ENCODE results near the gene ABR.

The ABR gene

DNA sequence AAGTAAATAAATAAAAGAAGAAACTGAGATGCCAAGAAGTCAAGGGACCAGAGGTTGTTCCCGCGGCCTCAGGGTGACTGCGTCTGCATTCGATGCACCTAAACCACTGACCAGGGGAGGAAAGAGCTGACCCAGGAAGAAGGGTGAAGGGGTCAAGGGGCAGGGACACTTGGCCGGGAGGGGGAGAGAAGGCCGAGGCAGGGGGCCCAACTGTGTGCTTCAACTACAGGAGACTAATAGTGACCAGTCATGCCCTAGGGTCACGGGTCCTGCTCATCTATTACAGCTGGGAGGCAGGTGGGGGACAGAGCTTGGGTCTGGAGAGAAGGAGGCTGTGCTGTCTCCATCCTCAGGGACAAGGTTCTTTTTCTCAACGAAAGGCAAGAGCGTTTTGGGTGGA is 138.0 kb downstream of the ABR start:
- no peak for DNase-seq

GRCh38 chr17:1040216-1040600 is 139.6 kb downstream of the ABR start:
- no peak for DNase-seq

- DNase-seq = no peak
Measured at GRCh38 chr17:1039511-1040215, 140.1 kb downstream of the ABR start.

DNA sequence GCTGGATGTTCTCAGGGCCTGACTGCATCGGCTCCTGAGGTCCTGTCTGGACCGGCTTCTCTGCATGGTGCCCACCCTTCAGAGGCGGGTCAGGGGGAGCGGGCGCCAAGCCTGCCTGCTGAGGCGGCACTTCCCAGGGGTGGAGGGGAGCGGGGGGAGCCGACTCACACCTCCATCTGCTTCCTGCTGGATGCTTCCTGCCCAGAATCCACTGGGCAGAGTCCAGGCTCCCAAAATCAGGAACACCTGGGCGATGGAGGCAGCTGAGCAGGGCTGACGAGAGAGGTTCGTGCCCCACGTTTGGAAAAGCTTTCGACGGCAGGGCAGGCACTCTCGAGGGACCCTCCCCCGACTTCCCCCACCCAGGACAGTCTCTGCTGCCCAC is 140.7 kb downstream of the ABR start:
- DNase-seq = no peak

DNA sequence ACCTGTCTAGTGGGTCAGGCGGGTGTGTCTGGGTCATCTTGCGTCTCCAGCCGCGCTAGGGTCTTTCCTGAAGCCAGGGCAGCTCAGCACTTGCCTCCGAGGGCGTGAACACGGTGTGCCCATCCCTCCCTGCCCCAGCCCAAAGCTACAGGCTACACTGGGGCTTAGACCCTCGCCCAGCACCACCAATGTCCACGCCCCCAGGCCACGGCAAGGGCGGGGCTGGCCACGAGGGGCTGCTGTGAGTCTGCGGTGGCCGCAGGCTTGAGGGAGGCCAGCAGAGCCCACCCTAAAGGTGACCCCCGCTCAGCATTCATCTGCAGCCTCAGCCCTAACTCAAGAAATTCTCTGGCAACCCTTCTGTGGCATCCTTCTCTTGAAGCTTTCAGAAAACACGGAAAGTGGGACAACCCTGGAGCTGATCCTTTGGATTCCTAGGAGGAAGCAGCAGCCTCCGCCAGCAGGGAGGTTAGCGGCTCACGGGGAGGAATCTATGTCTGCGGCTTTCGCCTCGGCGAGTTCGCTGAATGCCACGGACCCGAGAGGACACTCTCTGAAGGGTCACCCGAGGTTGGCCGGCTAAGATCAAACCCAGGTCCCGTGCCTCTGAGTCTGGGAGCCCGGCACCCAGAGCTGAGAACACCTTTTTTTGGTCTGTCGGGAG is 141.2 kb downstream of the ABR start:
- DNase-seq = no peak

DNA sequence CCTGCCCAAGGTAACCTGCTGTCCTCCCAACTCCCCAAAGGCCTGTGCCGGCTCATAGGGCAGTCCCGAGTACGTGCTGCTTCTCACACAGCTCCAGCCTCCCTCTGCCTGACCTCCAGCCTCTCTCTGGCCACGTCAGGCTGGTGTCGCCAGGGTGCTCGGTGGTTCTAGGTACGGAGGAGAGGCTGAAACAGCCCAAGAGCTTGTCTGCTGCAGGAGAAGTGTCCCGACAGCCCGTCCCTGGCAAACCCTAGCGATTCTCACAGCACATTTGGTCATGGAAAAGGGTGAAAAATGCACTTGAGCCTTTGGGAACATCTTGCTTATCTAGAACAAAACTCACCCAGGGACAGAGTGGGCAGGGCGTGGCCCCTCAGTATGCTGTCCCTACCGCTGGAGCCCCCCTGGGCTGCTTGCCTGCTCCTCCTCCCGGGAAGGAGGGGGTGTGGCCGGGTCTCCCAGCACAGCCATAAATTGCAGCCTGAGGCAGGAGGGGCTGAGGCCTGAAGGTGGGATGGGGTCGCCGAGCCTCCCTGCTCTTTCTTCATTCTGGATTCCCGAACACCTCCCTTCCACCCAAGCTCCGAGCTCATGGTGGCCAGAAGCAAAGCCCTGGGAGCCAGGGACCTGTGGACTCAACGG is 142.4 kb downstream of the ABR start:
- no peak for DNase-seq

DNA sequence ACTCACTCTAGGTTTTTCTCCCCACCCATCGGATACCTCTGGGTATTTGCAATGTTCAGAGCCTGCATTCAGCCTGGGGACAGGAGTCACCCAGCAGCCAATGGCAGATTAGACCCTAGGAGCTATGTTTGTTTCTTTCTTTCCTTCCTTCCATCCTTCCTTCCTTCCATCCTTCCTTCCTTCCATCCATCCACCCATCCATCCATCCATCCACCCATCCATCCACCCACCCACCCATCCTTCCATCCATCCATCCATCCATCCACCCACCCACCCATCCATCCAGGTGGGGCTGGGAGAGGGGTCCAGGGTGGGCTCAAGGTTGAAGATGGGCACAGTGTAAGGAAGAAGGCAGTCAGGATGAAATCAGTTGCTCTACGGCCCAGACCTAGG is 142.9 kb downstream of the ABR start:
- DNase-seq = no peak

DNA sequence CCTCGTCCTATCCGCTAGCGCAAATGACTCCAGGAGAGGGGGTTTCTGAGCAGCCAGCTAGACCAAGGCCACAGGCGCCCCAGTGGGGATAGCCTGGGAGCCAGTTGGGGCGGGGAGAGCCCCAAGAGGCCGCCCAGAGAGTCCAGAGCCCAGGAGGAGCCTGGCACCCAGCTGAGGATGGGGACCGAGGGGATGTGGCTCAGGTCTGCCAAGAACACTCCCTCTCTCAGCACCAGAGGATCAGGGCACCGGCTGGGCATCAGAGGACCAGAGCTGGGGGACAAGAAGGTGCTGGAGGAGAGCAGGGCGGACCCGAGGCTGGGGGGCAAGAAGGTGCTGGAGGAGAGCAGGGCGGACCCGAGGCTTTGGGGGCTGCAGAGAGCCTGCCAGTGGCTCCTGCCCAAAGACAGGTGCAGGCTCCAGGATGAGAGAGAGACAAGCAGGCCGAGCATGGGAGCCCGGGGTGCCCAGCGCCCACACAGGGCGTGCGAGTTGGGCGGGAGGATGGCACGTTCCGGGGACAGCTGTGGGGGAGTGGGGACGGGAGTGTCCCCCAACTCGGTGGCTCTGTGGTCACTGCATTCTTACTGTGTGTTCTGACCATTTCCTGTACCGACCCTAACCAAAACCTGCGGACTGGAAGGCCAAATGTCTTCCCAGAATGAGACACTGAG is 143.5 kb downstream of the ABR start:
- DNase-seq = no peak

- no peak for DNase-seq
Measured at GRCh38 chr17:1035546-1036170, 144.1 kb downstream of the ABR start.

DNA sequence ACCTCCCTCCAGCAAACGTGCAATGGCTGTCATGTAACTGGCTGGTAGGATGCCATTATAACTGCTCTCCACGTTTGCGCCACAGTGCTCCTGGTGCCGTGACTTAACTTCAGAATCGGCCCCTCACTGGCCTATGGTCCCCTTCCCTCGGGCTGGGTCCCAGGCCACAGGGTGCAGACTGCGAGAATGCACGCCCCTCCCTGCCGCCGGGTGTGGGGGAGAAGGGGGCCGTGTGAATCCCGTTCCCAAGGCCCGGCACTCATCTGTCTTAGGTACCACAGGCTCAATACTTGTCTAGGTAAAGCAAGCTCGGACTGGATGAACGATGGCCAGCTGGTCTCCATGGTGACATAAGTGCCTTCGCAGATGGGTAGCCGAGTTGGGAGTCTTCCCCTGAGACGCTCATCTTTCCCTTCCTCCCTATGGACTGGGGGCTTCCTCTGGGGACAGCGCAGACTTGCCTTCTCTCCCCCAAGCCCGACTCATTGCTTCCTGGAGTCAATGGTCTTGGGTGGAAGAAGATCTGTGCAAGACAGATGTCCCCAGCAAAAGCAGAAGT is 145.1 kb downstream of the ABR start:
- DNase-seq = no peak

DNA sequence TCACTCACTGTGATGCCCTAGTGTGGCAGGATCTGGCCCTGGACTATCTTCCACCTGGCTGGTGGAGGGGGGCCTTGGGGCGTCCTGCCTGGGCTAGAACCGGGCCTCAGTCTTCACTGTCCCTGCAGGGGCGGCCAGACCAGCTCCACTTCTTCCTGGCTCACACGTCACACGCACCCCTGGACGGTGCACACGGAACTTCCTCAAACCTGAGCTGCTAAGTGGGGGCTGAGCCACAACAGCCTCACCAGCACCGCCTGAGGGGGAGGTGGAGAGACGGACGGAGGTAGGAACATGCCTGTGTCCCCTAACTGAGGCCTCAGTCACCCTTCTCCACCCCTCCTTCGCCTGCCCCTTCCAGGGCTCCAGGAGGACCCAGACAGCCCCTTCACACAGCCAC is 146.3 kb downstream of the ABR start:
- no peak for DNase-seq

DNA sequence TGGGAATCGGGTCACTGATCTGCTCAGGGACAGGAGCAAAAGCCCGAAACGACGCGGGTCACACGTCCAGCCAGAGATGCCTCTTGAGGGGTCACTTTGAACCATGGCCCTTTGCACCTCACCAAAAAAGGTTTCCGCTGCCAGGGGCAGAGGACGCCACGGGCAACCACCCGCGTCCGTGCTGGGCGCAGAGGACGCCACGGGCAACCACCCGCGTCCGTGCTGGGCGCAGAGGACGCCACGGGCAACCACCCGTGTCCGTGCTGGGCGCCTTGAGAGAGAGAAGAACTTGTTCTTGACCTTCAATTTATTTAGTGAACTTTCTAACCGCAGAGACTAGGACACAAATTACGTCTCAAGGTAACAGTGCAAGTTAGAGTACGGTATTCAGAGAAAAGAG is 147.4 kb downstream of the ABR start:
- no peak for DNase-seq

- DNase-seq = no peak
Measured at GRCh38 chr17:1031711-1032110, 148.1 kb downstream of the ABR start.

- no peak for DNase-seq
Measured at GRCh38 chr17:1030684-1031532, 148.9 kb downstream of the ABR start.

DNA sequence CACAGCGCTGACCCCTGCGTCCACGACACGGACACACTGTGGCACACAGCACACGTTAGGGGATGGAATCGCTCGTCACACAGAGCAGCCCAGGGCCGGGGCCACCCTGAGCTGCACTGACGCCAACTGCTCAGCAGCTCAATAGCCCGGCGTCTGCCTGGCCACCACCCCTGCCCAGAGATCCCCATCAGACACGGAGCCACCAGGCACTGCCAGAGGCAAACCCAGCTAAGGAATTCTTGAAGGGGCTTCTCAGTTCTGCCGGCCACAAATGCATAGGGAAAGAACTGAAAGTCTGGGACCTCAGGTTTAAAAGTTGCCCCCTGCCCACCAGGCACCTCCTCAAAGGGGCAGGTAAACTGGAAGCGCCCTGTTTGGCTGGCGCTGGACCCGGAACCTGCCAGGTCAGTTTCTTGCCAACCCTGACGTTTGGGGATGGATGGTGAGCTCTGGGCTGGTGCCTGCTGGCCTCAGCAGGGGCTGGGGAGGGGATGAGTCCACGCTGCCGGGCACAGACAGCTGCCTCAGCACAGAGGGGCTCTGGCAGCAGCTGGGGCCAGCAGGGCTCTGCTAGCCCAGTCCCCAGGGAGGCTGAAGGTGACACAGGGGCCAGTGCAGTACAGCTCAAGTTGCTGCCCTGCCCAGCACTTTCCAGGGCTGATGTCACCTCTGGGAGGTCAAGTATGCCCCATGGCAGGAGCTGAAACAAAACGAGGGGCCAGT is 149.7 kb downstream of the ABR start:
- no peak for DNase-seq

GRCh38 chr17:1029196-1029921 is 150.4 kb downstream of the ABR start:
- no peak for DNase-seq

- DNase-seq = no peak
Measured at GRCh38 chr17:1027044-1027443, 152.7 kb downstream of the ABR start.

DNA sequence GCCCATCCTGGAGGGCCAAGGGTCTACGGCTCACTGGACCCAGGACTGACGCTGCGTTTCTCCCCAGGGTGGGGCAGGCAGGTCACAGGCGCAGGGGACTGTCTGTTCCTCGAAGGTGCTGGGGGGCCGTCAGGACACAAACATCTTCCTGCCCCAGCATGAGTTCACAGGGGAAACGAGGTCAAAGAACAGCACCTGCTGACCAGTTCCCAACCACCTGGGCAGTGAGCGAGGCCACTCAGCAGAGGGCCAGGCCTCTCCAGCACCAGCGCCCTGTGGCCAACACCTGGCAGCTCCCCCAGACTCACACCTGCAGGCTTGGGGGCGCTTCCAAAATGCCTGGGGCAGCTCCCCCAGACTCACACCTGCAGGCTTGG is 153.2 kb downstream of the ABR start:
- DNase-seq = no peak

- no peak for DNase-seq
Measured at GRCh38 chr17:1025733-1026598, 153.8 kb downstream of the ABR start.

- no peak for DNase-seq
Measured at GRCh38 chr17:1024076-1024475, 155.7 kb downstream of the ABR start.
